HG02870 (cell line): ENCODE measurements around the gene ZNRF3.
"Not testable (repeated sequence)": the region's sequence is repeated elsewhere in the genome, so short reads cannot be mapped to it uniquely, and the experiment has no call there.

Source experiments
- ATAC-seq: cut with Tn5 transposase; IDR thresholded peaks from one replicate; pipeline ENCODE4 v1.9.1; 2021; ENCODE audit warnings: mild to moderate bottlenecking, moderate library complexity; ENCODE audit not compliant: unreplicated experiment

ZNRF3 gene

GRCh38 chr22:28927630-28928029, 44.3 kb downstream of the ZNRF3 start:
- no peak for ATAC-seq

- ATAC-seq, result no peak
Observed at GRCh38 chr22:28929197-28929596, 45.8 kb downstream of the ZNRF3 start.

- ATAC-seq, result no peak
Observed at GRCh38 chr22:28930357-28931007, 47.1 kb downstream of the ZNRF3 start.

GRCh38 chr22:28931844-28932567, 48.6 kb downstream of the ZNRF3 start:
- no peak for ATAC-seq

GRCh38 chr22:28933321-28933720, 49.9 kb downstream of the ZNRF3 start:
- ATAC-seq, result no peak

GRCh38 chr22:28934026-28934425, 50.7 kb downstream of the ZNRF3 start:
- no peak for ATAC-seq

GRCh38 chr22:28935140-28935539, 51.8 kb downstream of the ZNRF3 start:
- ATAC-seq, result no peak

- ATAC-seq, result no peak
Observed at GRCh38 chr22:28935713-28936112, 52.3 kb downstream of the ZNRF3 start.

- no peak for ATAC-seq
Observed at GRCh38 chr22:28936200-28936599, 52.8 kb downstream of the ZNRF3 start.

- no peak for ATAC-seq
Observed at GRCh38 chr22:28937206-28938025, 54.0 kb downstream of the ZNRF3 start.

- no peak for ATAC-seq
Observed at GRCh38 chr22:28938286-28938833, 55.0 kb downstream of the ZNRF3 start.

- no peak for ATAC-seq
Observed at GRCh38 chr22:28939394-28939793, 56.0 kb downstream of the ZNRF3 start.

- no peak for ATAC-seq
Observed at GRCh38 chr22:28939932-28940331, 56.6 kb downstream of the ZNRF3 start.

GRCh38 chr22:28940441-28940840, 57.1 kb downstream of the ZNRF3 start:
- no peak for ATAC-seq

- no peak for ATAC-seq
Observed at GRCh38 chr22:28942333-28942732, 59.0 kb downstream of the ZNRF3 start.

GRCh38 chr22:28942801-28943500, 59.6 kb downstream of the ZNRF3 start:
- ATAC-seq, result no peak

GRCh38 chr22:28943501-28943879, 60.1 kb downstream of the ZNRF3 start:
- no peak for ATAC-seq

GRCh38 chr22:28947125-28947524, 63.8 kb downstream of the ZNRF3 start:
- no peak for ATAC-seq

GRCh38 chr22:28948424-28948823, 65.1 kb downstream of the ZNRF3 start:
- ATAC-seq, result no peak

- not testable (repeated sequence) for ATAC-seq
Observed at GRCh38 chr22:28948860-28949551, 65.6 kb downstream of the ZNRF3 start.
